GM13977 (cell line): ENCODE results near the gene GABPA.

Experiments
- DNase-seq: peaks from one replicate; pipeline ENCODE4 v3.0.0; 2012; ENCODE audit warnings: low spot score
- CTCF ChIP-seq: IDR thresholded peaks from 2 replicates; pipeline ENCODE4 v1.5.1; 2012; ENCODE audit warnings: mild to moderate bottlenecking, control low read depth; ENCODE audit not compliant: insufficient read depth; ENCODE audit errors: extremely low read depth, missing control alignments
- in situ Hi-C: fragments of 300-500 bp; cut with MboI; formaldehyde crosslinking; loops from one replicate; pipeline ENCODE4 v1.12.0; 2022; ENCODE audit warnings: low sequenced_read_pairs, low pct_unique_long_range_greater_than_20kb, mixed read lengths, inconsistent platforms; ENCODE audit not compliant: unreplicated experiment

GABPA gene

GRCh38 chr21:25742900-25743299 lies 8.1 kb downstream of the GABPA start:
- no peak for DNase-seq
- in situ Hi-C loops = no loop called here
- TF ChIP-seq CTCF = no peak

DNA sequence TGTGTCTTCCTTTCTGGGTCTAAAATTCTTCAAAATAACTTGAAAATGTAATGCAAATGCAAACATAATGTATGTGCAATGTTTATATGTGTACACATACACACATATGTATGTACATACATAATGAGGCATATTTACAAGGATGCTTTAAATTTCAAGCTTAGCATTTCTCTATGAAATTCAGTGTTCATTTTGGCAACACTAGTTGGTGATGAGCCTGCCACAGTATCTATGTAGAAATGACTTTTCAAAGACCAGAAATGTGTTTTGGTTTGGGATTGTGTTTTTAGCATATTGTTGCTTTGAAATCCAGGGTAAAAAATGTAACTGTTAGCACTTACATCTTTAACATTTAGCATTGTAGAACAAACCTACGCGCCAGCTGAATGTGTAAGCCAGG lies 10.1 kb downstream of the GABPA start:
- TF ChIP-seq CTCF = no peak
- DNase-seq = no peak
- in situ Hi-C loops = no loop called here

DNA sequence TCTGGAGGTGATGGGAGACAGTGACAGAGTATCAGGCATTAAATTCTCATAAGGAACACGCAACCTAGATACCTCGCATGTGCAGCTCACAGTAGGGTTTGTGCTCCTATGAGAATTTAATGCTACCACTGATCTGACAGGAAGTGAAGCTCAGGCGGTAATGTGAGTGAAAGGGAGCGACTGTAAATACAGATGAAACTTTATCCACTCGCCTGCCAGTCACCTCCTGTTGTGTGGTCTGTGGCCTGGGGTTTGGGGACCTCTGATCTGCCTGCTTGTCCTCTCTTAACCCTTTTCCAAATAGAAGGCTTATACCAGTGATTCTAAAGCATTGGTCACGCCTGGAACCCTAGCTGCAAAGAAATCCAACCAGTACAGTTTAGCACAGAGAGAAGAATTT lies 15.3 kb downstream of the GABPA start:
- no peak for TF ChIP-seq CTCF
- in situ Hi-C loops = no loop called here
- no peak for DNase-seq

DNA sequence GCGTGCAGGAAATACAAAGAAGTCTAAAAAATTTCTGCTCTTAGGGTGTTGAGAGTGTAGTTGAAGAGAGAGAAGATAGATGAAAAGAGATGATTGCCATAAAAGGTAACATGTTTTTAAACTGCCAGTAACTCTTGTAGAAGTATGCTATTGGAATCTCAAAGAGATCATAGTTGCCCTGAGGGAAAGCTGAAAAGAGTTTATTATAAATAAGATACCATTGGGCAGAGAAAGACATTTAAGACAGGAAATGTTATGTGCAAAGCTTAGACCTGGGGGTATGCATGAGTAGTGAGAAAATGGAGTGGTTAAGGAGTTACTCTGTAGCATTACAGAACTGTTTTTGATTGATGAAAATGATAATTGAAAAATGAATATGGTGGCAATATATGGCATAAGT lies 17.6 kb downstream of the GABPA start:
- TF ChIP-seq CTCF = no peak
- DNase-seq = no peak
- in situ Hi-C loops = no loop called here

GRCh38 chr21:25756190-25756932 lies 21.6 kb downstream of the GABPA start:
- in situ Hi-C loops = no loop called here
- DNase-seq = no peak
- no peak for TF ChIP-seq CTCF

- no peak for TF ChIP-seq CTCF
- in situ Hi-C loops = no loop called here
These were observed 22.8 kb downstream of the GABPA start for GRCh38 chr21:25757531-25757930.

More at GRCh38 chr21:25757531-25757930, 22.8 kb downstream of the GABPA start:
- no peak for DNase-seq
